GM18520 (cell line): ENCODE measurements around the gene SULT1C2.
A peak's percentile ranks its signal among the peaks of the same experiment; 100 is the strongest.

Experiments used
- ATAC-seq: cut with Tn5 transposase; IDR thresholded peaks from one replicate; pipeline ENCODE4 v1.9.1; 2021; ENCODE audit not compliant: unreplicated experiment

The SULT1C2 gene

GRCh38 chr2:108287169-108287568 lies 1.5 kb upstream of the SULT1C2 start:
- ATAC-seq, result no peak

GRCh38 chr2:108293850-108294249 lies 5.2 kb downstream of the SULT1C2 start:
- ATAC-seq, result no peak

DNA sequence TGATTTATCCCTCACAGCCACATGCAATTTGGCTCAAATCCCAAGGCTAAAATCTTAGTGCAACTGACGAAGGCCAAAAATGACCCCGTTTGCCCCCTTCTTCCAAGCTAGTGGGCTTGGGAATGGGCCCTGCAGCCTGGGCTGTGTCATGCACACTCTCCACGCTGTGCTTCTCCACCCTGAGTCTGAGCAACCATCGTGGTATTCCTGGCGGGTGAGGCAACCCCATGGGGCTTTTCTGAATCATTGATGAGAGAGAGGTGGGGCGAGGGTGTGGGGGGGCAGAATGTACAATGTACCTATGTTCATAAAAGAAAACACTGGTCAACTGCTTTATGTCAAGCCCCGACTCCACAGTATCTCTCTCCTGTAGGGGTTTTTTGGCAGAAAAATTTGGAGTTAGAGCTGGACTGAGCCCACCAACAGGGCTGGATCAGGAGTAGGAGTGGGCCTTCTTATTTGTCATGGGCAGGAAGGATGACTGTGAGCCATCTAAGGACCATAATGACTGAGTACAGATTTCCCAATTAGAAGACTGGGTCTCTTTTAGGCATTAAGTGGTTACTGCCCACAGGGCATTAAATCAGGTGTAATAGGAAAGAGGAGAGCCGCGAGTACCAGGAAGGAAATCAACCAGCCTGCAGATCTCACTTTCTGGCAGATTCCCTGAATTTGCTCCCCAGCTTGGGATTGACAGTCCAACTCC lies 8.9 kb downstream of the SULT1C2 start:
- no peak for ATAC-seq

GRCh38 chr2:108301558-108301957 lies 12.9 kb downstream of the SULT1C2 start:
- ATAC-seq, result no peak

GRCh38 chr2:108304975-108305374 lies 16.3 kb downstream of the SULT1C2 start:
- peak; percentile 44 for ATAC-seq

- no peak for ATAC-seq
These were observed 17.2 kb downstream of the SULT1C2 start for GRCh38 chr2:108305901-108306300.

- ATAC-seq, result no peak
These were observed 21.2 kb downstream of the SULT1C2 start for GRCh38 chr2:108309903-108310302.

DNA sequence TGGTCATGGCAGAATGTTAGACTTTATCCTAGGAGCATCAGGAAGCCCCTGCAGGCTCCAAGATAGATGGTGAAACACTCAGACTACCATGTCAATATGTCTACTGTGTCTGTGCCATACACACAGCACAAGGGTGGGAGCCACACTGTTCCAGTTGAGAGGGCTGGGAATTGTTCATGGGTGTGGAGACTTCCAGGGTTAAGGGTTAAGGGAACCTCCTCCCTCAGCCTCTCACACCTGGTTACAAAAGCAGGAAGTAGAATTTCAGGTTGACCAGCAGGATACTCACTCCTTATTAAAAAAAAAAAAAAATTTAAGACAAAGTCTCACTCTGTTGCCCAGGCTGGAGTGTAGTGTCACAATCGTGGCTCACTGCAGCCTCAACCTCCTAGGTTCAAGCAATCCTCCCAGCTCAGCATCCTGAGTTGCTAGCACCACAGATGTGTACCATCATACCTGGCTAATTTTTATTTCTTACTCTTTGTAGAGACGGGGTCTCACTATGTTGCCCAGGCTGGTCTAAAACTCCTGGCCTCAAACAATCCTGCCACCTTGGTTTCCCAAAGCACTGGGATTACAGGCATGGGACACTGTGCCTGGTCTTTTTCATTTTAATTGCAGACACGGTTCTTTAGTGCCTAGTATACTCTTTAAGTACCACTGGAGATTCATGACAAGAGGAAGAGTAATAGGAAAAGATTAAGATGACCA lies 26.0 kb downstream of the SULT1C2 start:
- ATAC-seq, result no peak

- no peak for ATAC-seq
These were observed 26.8 kb downstream of the SULT1C2 start for GRCh38 chr2:108315444-108315934.

DNA sequence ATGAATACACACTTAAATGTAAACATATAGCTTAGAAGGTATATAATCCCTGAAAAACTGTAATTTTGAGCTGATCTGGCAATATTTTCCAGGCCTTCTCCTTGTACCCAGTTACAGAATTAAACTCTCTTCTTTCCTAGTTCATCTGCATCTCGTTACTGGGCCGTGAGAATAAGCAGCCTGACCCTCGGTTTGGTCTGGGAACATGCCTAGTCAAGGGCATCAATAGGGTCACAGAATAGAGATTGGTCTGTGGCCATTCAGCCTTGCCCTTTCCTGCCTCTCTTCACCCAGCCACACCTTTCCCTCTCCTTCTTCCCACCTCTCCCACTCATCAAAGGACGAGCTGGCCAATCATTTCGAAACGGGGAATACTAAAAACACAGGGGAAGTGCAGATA lies 27.3 kb downstream of the SULT1C2 start:
- no peak for ATAC-seq

DNA sequence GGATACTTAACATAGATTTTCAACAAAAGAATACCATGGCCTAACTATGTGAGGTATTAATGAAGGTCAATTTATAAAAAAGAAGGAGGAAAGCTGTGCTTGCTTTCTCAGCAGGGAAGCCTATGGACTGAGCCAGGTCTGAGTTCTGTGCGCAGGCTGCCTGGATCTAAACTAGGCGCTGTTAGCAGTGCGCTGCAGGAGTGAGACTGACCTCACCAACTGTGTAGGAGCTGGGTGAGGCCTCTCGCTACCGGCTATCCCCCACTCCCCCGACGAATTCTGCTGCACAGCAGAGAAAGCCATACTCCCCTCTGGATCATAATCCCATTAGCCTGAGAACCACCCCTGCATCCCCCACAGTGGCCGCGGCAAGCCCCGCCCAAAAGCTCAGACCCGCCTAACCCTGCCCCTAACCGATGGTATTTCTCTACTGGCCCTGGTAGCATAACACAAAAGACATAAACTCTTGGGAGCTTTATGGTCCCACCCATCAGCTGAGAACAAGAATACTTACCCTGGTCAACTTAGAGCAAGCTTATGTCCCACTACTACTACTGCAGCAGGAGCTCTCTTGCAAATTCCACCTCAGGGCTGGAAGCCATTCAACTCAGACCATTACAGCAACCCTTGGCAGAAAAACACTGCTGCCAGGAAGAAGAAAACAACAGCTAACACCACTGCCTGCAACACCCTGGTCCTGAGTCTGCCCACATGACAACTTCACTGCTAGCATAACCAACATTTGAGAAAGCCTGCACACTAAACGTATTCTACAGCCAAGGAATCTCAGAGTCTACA lies 28.0 kb downstream of the SULT1C2 start:
- ATAC-seq, result no peak

GRCh38 chr2:108320326-108320922 lies 31.7 kb downstream of the SULT1C2 start:
- no peak for ATAC-seq

DNA sequence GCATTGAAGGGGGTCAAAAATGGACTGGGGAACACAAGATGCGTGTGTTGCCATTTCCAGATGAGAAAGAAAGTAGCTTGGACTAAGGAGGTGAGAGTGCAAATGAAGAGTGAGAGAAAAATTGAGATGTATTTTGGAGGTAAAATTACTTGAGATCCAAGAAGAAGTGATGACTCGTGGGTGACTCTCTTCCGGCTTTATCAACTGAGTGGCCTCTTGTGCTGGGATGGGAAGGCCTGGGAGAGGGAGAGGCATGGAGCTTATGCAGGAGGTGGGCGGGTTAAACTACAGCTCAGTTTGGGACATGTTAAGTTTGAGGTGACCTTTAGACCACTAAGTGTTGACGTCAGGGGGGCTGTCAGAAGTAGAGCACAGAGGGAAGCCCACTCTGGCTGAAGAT lies 34.9 kb downstream of the SULT1C2 start:
- no peak for ATAC-seq

DNA sequence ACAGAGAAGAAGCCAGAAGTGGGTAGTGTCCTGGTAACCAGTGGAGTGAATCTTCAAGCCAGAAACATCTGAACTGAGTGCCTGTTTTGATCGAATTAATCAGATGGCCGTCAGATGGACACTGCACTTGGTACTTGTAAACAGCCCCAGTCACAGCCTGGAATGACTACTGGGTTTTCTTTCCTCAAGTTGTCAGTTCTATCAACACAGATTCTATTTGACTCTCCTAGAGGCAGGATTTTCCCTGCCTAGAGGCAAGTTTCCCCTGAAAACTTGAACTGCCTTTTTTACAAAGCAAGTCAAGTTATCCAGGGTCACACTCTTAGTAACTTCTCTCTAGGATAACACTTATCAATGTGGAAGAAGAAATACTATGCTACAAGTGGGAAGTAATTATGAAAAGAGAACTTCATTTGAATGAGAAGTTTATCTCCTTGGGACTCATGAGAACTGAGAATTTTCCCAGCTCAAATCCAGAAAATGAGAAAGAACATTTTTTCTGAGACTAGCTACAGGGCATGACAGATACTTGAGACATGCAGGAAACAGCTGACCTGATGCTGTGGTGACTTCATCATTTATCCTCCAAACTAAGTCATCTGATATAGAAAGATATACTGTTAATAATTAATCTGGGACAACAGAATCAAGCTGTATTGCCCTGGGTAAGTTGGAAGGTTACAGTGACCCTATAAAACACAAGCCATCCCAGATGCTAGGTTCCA lies 36.0 kb downstream of the SULT1C2 start:
- no peak for ATAC-seq

- ATAC-seq, result no peak
These were observed 37.1 kb downstream of the SULT1C2 start for GRCh38 chr2:108325756-108326155.

- no peak for ATAC-seq
These were observed 41.1 kb downstream of the SULT1C2 start for GRCh38 chr2:108329771-108330170.

GRCh38 chr2:108330979-108331378 lies 42.3 kb downstream of the SULT1C2 start:
- no peak for ATAC-seq

- no peak for ATAC-seq
These were observed 57.3 kb downstream of the SULT1C2 start for GRCh38 chr2:108345951-108346350.

DNA sequence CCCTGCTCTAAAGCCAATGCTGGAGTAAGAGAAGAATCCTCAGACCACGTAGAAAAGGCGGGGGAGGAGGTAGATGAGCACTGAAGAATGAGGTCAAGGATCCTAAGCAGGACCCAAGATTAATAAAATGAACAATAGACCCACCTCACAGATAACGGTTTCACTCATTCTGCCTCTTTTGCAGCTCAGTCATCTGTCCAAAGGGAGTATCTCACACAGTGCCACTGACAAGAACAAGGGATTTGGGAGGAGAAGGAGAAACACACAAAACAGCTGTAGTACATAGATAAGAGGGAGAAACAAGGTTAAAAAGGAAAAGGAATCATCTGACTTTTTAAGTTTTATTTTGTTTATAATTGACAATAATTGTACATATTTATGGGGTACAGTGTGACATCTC lies 58.1 kb downstream of the SULT1C2 start:
- no peak for ATAC-seq

- ATAC-seq, result no peak
These were observed 59.1 kb downstream of the SULT1C2 start for GRCh38 chr2:108347786-108348185.
